HepG2 (cell line): ENCODE results near the gene RFXAP. TPM values are rescaled to one million over a fixed set of nuclear protein-coding genes. Genes with fewer than 3 reads are reported as not detected.

Source experiments
- ATAC-seq: fragments of 200-7000 bp; cut with Tn5 transposase; 3 replicates; pipeline ENCODE4 v1.9.1; 2020; ENCODE audit warnings: mild to moderate bottlenecking, moderate library complexity
- BruUV-seq: library from RNA; stranded (reverse); fragments of 400-500 nt; replicated peaks from 2 replicates; lab custom pipeline; 2021; lab: Mats Ljungman, UMichigan
- CTCF ChIA-PET: fragments of 300-600 bp; formaldehyde crosslinking; extraction: SDS; loops from one replicate; lab custom pipeline; 2021; ENCODE audit warnings: low total read pairs, inconsistent platforms, low intra/inter-chr PET ratio; lab: Yijun Ruan, JAX
- POLR2A ChIA-PET: fragments of 350-600 bp; sonication (Branson Sonifier 250); formaldehyde crosslinking; loops from one replicate; lab custom pipeline; 2020; ENCODE audit warnings: antibody characterized with exemption, inconsistent platforms; lab: Yijun Ruan, JAX
- DNase-seq: peaks from one replicate; pipeline ENCODE4 v3.0.0-alpha.2; 2015; ENCODE audit warnings: low spot score
- FAIRE-seq: peaks from 3 replicates; lab custom pipeline; 2011; peaks lifted over from hg19 to GRCh38; lab: Jason Lieb, UNC
- H2AFZ ChIP-seq: one replicate; pipeline ENCODE4 v1.6.1; 2011; ENCODE audit warnings: low read length, inconsistent platforms
- H3K27ac ChIP-seq: fragments of 300-600 bp; 3 replicates; pipeline ENCODE4 v1.8.0; 2011; ENCODE audit warnings: mixed run types, mild to moderate bottlenecking, mixed read lengths, low read length, inconsistent platforms; ENCODE audit not compliant: insufficient read depth; ENCODE audit errors: extremely low read length
- H3K27me3 ChIP-seq, 2 experiments: fragments of 200-600 bp in 1 of 2; 2 replicates in 1 of 2; 3 replicates in 1 of 2; pipeline versions ENCODE4 v1.6.0 to v1.8.0; 2011; ENCODE audit warnings: low read length in 2 of 2, mild to moderate bottlenecking in 2 of 2, moderate library complexity in 2 of 2, inconsistent platforms in 1 of 2; ENCODE audit not compliant: insufficient read depth in 2 of 2, control insufficient read depth in 1 of 2
- H3K36me3 ChIP-seq, 2 experiments: fragments of 200-600 bp in 1 of 2; replicated peaks in 1 of 2; 2 replicates in 1 of 2; 3 replicates in 1 of 2; pipeline versions ENCODE4 v1.5.1 to v1.8.0; 2011; ENCODE audit warnings: low read length in 2 of 2, inconsistent platforms in 1 of 2; ENCODE audit not compliant: insufficient read depth in 2 of 2, control insufficient read depth in 1 of 2
- H3K4me1 ChIP-seq: 2 replicates; pipeline ENCODE4 v1.5.1; 2012; ENCODE audit warnings: low read length, inconsistent platforms; ENCODE audit not compliant: insufficient read depth
- H3K4me2 ChIP-seq: 2 replicates; pipeline ENCODE4 v1.6.0; 2011; ENCODE audit warnings: low read depth, low read length, inconsistent platforms
- H3K4me3 ChIP-seq, 3 experiments: fragments of 200-600 bp in 1 of 3; sonication (generic), shearing (Covaris generic) in 1 of 3; replicated peaks in 1 of 3; 2 replicates each; pipeline ENCODE4 v1.5.1; 2011 to 2016; ENCODE audit warnings: low read length in 3 of 3, inconsistent platforms in 2 of 3, low read depth in 2 of 3, mild to moderate bottlenecking in 2 of 3, control low read depth in 1 of 3, mixed read lengths in 1 of 3; ENCODE audit not compliant: insufficient read depth in 1 of 3
- H3K79me2 ChIP-seq: one replicate; pipeline ENCODE4 v1.6.1; 2011; ENCODE audit warnings: low read length, inconsistent platforms; ENCODE audit not compliant: insufficient read depth
- H3K9ac ChIP-seq: 2 replicates; pipeline ENCODE4 v1.6.0; 2011; ENCODE audit warnings: mild to moderate bottlenecking, low read depth, low read length, inconsistent platforms; ENCODE audit not compliant: insufficient read depth
- H3K9me3 ChIP-seq: 2 replicates; pipeline ENCODE4 v1.5.1; 2012; ENCODE audit warnings: mild to moderate bottlenecking, low read length
- H4K20me1 ChIP-seq: 2 replicates; pipeline ENCODE4 v1.6.0; 2011; ENCODE audit warnings: inconsistent platforms, mild to moderate bottlenecking, low read length, moderate library complexity; ENCODE audit not compliant: insufficient read depth
- FOXC1 ChIP-seq: sonication (generic); formaldehyde crosslinking; IDR thresholded peaks from 2 replicates; pipeline ENCODE4 v1.8.0; 2022; ENCODE audit warnings: mild to moderate bottlenecking, missing genetic modification reagents, borderline replicate concordance
- HNRNPL ChIP-seq: fragments of 200-400 bp; formaldehyde crosslinking; IDR thresholded peaks from 2 replicates; pipeline ENCODE4 v1.6.1; 2017; ENCODE audit warnings: mild to moderate bottlenecking, low read depth, low read length
- JUND ChIP-seq: sonication (generic); formaldehyde crosslinking; IDR thresholded peaks from 2 replicates; pipeline ENCODE4 v1.8.0; 2022; ENCODE audit warnings: mild to moderate bottlenecking, missing genetic modification reagents
- KDM6A ChIP-seq: IDR thresholded peaks from 2 replicates; pipeline ENCODE4 v1.6.1; 2016; ENCODE audit warnings: low read depth
- NCOR1 ChIP-seq: fragments of 200-600 bp; sonication (generic); IDR thresholded peaks from 2 replicates; pipeline ENCODE4 v1.7.0; 2017; ENCODE audit warnings: antibody characterized with exemption, low read length, borderline replicate concordance
- SMARCE1 ChIP-seq: fragments of 450-650 bp; IDR thresholded peaks from 2 replicates; pipeline ENCODE4 v1.6.1; 2017; ENCODE audit warnings: borderline replicate concordance
- TP53 ChIP-seq: sonication (generic); formaldehyde crosslinking; conservative IDR thresholded peaks from 2 replicates; pipeline ENCODE4 v1.4.0; 2020; ENCODE audit warnings: missing genetic modification reagents
- ZNF383 ChIP-seq: sonication (generic); formaldehyde crosslinking; IDR thresholded peaks from 2 replicates; pipeline ENCODE4 v1.4.0; 2020; ENCODE audit warnings: missing genetic modification reagents, mild to moderate bottlenecking, borderline replicate concordance
- ZSCAN22 ChIP-seq: sonication (generic); formaldehyde crosslinking; IDR thresholded peaks from 2 replicates; pipeline ENCODE4 v1.4.0; 2020; ENCODE audit warnings: mild to moderate bottlenecking, missing genetic modification reagents
- WGBS: methylation state at CpG from one replicate; pipeline ENCODE4 v1.1.6; 2017; ENCODE audit warnings: low lambda C conversion rate; 5-methylcytosine and 5-hydroxymethylcytosine counted together
- in situ Hi-C: cut with HindIII; loops from 2 replicates; pipeline ENCODE4 v1.10.0; 2017; ENCODE audit warnings: low pct_unique_long_range_greater_than_20kb; ENCODE audit not compliant: extremely low pct_ligation_motif_present
- intact Hi-C: fragments of 100-400 bp; cut with micrococcal nuclease; formaldehyde crosslinking; loops from one replicate; pipeline ENCODE4 v1.10.0; 2022; ENCODE audit not compliant: unreplicated experiment
- polyA plus RNA-seq, 8 experiments: library from polyadenylated mRNA; depleted of rRNA in 3 of 8; stranded (reverse) in 7 of 8; unstranded in 1 of 8; fragments of >200 nt; fragmentation: Illumina TruSeq in 4 of 8; extraction: Trizol in 4 of 8; gene quantifications; 2 replicates each; pipeline versions ENCODE4 v1.2.1 to v1.2.3, GENCODE V29; 2011 to 2016; ENCODE audit warnings: low read depth in 4 of 8, missing spikeins in 1 of 8, mixed read lengths in 1 of 8; ENCODE audit not compliant: insufficient read depth in 1 of 8
- total RNA-seq, 5 experiments: library from RNA; depleted of rRNA; stranded (reverse); fragments of >200 nt; fragmentation: Illumina TruSeq; extraction: Trizol; gene quantifications; 2 replicates each; pipeline ENCODE4 v1.2.3, GENCODE V29; 2016; ENCODE audit warnings: low read depth in 1 of 5
- TF ChIP-seq, protein P1 (sequence below): sonication (generic); formaldehyde crosslinking; IDR thresholded peaks from 2 replicates; pipeline ENCODE4 v1.5.0; 2020; ENCODE audit warnings: missing genetic modification reagents
- TF ChIP-seq, protein P2 (sequence below), 2 experiments: sonication (generic) in 1 of 2; formaldehyde crosslinking in 1 of 2; IDR thresholded peaks; 2 replicates each; pipeline versions ENCODE4 v1.5.1 to v1.6.1; 2011 to 2020; ENCODE audit warnings: borderline replicate concordance in 1 of 2, low read depth in 1 of 2, low read length in 1 of 2, mild to moderate bottlenecking in 1 of 2, missing genetic modification reagents in 1 of 2, moderate library complexity in 1 of 2

Gene RFXAP
- total and polyA plus RNA-seq, 2 of the 13 experiments (the other 11 are each of a cell fraction or from before 2014, with no cell fraction given), result 1.8 to 7.9 TPM

DNA sequence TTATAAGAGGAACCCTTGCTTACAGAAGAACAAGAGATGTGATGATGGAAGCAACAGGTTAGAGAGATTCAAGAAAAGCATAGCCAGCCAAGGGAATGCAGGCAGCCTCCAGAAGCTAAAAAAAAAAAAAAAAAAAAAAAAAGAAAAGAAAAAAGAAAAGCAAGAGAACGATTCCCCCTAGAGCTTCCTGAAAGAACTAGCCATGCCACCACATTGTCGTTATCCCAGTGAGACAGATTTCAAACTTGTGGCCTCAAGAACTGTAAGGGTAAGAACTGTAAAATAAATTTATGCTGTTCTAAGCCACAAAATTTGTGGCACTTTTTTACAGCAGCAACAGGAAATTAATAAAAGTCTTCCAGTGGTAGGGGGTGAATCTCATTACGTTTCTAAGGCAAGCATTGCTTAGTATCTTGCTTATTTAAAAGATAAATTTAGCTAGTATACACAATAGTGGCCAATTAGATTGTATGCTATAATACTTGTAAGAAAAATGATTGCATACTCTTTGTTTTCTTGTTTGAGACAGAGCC lies 21.8 kb downstream of the RFXAP start:
- TF ChIP-seq KDM6A (CRISPR knock-in tag) (no peak), JUND (CRISPR knock-in tag) (no peak), TP53 (CRISPR knock-in tag) (no peak), SMARCE1 (no peak), FOXC1 (CRISPR knock-in tag) (no peak), NCOR1 (no peak), HNRNPL (no peak), ZSCAN22 (CRISPR knock-in tag) (no peak), ZNF383 (CRISPR knock-in tag) (no peak)
- TF ChIP-seq, protein P1, sequence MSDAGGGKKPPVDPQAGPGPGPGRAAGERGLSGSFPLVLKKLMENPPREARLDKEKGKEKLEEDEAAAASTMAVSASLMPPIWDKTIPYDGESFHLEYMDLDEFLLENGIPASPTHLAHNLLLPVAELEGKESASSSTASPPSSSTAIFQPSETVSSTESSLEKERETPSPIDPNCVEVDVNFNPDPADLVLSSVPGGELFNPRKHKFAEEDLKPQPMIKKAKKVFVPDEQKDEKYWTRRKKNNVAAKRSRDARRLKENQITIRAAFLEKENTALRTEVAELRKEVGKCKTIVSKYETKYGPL (CRISPR knock-in tag), result no peak
- TF ChIP-seq, protein P2, sequence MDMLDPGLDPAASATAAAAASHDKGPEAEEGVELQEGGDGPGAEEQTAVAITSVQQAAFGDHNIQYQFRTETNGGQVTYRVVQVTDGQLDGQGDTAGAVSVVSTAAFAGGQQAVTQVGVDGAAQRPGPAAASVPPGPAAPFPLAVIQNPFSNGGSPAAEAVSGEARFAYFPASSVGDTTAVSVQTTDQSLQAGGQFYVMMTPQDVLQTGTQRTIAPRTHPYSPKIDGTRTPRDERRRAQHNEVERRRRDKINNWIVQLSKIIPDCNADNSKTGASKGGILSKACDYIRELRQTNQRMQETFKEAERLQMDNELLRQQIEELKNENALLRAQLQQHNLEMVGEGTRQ (IDR thresholded peaks at IDR 0.05; ENCODE audit: low read depth, low read length), result no peak
- TF ChIP-seq, protein P2 (CRISPR knock-in tag; IDR thresholded peaks at IDR 0.05; ENCODE audit: borderline replicate concordance), result no peak
- Histone ChIP-seq H3K4me2 (no peak overlapping the region), H3K36me3 (no peaks in the 10 kb centered on the region; a peak in 1 of 5 replicates), H3K4me3 (no peak overlapping the region), H2AFZ (no peak overlapping the region), H3K27me3 (no peaks in the 10 kb centered on the region), H3K9ac (no peak overlapping the region), H3K79me2 (no peaks in the 10 kb centered on the region), H3K4me1 (no peaks in the 10 kb centered on the region), H3K27ac (no peak overlapping the region), H3K9me3 (no peaks in the 10 kb centered on the region), H4K20me1 (no peaks in the 10 kb centered on the region)
- intact Hi-C loops (no loop called here), in situ Hi-C loops (no loop called here)
- 93% methylated on average over 3 of the region's 3 CpGs for WGBS
- FAIRE-seq (no peak), ATAC-seq (no peak), DNase-seq (no peak)
- ChIA-PET CTCF (no interaction called here), POLR2A (no interaction called here)
- no TSS peak for BruUV-seq
